Mesothelial cell of epicardium (in vitro differentiated cells): Measurements from ENCODE around the gene SPR. TPM values are rescaled to one million over a fixed set of nuclear protein-coding genes. Genes with fewer than 3 reads are reported as not detected.

Experiments
- DNase-seq, 2 experiments: peaks; one replicate each; pipeline ENCODE4 v3.0.0; 2021; ENCODE audit warnings: low spot score in 2 of 2; ENCODE audit not compliant: unreplicated experiment in 2 of 2
- H3K27ac Mint-ChIP-seq: 2 replicates; pipeline ENCODE4 v1.8.0; 2021; ENCODE audit warnings: mixed read lengths
- H3K27me3 Mint-ChIP-seq: 2 replicates; pipeline ENCODE4 v1.8.0; 2021; ENCODE audit warnings: low read depth, mixed read lengths
- H3K36me3 Mint-ChIP-seq: 2 replicates; pipeline ENCODE4 v1.8.0; 2021; ENCODE audit warnings: mixed read lengths
- H3K4me1 Mint-ChIP-seq: 2 replicates; pipeline ENCODE4 v1.8.0; 2021; ENCODE audit warnings: mixed read lengths
- H3K4me3 Mint-ChIP-seq: 2 replicates; pipeline ENCODE4 v1.8.0; 2021; ENCODE audit warnings: mild to moderate bottlenecking, moderate library complexity, mixed read lengths
- H3K9me3 Mint-ChIP-seq: 2 replicates; pipeline ENCODE4 v1.8.0; 2021; ENCODE audit warnings: mixed read lengths
- total RNA-seq: library from RNA; stranded (reverse); gene quantifications from 3 replicates; pipeline ENCODE4 v1.2.1, GENCODE V29; 2021
- TF ChIP-seq, protein P1 (sequence below): fragments of 200-600 bp; sonication (generic); IDR thresholded peaks from one replicate; pipeline ENCODE4 v1.5.0; 2021; ENCODE audit warnings: antibody characterized with exemption; ENCODE audit not compliant: unreplicated experiment

The SPR gene
- total RNA-seq, 1 donor from 2014 or later = 12.5 TPM

GRCh38 chr2:72926368-72926767 lies 39.2 kb downstream of the SPR start:
- peak in 1 of 2 experiments; percentile 20 for DNase-seq
- TF ChIP-seq, protein P1, sequence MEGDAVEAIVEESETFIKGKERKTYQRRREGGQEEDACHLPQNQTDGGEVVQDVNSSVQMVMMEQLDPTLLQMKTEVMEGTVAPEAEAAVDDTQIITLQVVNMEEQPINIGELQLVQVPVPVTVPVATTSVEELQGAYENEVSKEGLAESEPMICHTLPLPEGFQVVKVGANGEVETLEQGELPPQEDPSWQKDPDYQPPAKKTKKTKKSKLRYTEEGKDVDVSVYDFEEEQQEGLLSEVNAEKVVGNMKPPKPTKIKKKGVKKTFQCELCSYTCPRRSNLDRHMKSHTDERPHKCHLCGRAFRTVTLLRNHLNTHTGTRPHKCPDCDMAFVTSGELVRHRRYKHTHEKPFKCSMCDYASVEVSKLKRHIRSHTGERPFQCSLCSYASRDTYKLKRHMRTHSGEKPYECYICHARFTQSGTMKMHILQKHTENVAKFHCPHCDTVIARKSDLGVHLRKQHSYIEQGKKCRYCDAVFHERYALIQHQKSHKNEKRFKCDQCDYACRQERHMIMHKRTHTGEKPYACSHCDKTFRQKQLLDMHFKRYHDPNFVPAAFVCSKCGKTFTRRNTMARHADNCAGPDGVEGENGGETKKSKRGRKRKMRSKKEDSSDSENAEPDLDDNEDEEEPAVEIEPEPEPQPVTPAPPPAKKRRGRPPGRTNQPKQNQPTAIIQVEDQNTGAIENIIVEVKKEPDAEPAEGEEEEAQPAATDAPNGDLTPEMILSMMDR = no peak
- peaks cover 44% of the 10 kb centered on the region for H3K27me3 Mint-ChIP-seq

GRCh38 chr2:72926811-72927465 lies 39.7 kb downstream of the SPR start:
- TF ChIP-seq, protein P1 = no peak

More at GRCh38 chr2:72926368-72926767, 39.2 kb downstream of the SPR start:
- Mint-ChIP-seq H3K4me1 (peaks cover 3% of the 10 kb centered on the region), H3K9me3 (no peaks in the 10 kb centered on the region), H3K27ac (no peak overlapping the region), H3K4me3 (no peak overlapping the region), H3K36me3 (no peaks in the 10 kb centered on the region)

GRCh38 chr2:72927619-72928550 lies 40.7 kb downstream of the SPR start:
- DNase-seq = no peak
- Mint-ChIP-seq H3K4me1 (peaks cover 3% of the 10 kb centered on the region), H3K27me3 (peaks cover 33% of the 10 kb centered on the region), H3K9me3 (no peaks in the 10 kb centered on the region), H3K36me3 (no peaks in the 10 kb centered on the region), H3K4me3 (no peak overlapping the region), H3K27ac (no peak overlapping the region)
- TF ChIP-seq, protein P1 = no peak

More at GRCh38 chr2:72926811-72927465, 39.7 kb downstream of the SPR start:
- Mint-ChIP-seq H3K36me3 (no peaks in the 10 kb centered on the region), H3K4me3 (no peak overlapping the region), H3K27me3 (peaks cover 39% of the 10 kb centered on the region), H3K27ac (no peak overlapping the region), H3K9me3 (no peaks in the 10 kb centered on the region), H3K4me1 (peaks cover 3% of the 10 kb centered on the region)
- peak in 1 of 2 experiments; percentile 17 for DNase-seq

DNA sequence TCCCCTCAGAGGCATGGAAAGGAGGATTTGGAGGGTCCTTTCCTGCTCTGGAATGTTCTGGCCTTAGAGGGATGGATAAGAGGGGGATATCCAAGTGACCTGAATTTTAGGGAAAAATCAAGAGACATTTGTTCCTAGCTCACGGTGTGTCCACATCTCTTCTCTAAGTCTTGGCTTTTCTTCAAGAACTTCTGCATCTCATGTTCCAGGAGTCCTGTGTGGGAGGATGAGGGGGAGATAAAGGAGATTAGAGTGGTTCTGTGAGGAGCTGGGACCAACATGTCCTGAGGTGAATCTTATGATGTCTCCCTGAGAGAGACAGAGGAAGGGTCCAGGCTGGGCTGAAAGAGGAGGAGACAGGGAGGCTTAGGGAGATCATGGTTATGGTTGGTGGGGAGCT lies 41.8 kb downstream of the SPR start:
- no peak for DNase-seq
- Mint-ChIP-seq H3K36me3 (no peaks in the 10 kb centered on the region), H3K27me3 (peaks cover 26% of the 10 kb centered on the region), H3K4me1 (no peaks in the 10 kb centered on the region), H3K9me3 (no peaks in the 10 kb centered on the region), H3K4me3 (no peak overlapping the region), H3K27ac (no peak overlapping the region)
- TF ChIP-seq, protein P1 = no peak

DNA sequence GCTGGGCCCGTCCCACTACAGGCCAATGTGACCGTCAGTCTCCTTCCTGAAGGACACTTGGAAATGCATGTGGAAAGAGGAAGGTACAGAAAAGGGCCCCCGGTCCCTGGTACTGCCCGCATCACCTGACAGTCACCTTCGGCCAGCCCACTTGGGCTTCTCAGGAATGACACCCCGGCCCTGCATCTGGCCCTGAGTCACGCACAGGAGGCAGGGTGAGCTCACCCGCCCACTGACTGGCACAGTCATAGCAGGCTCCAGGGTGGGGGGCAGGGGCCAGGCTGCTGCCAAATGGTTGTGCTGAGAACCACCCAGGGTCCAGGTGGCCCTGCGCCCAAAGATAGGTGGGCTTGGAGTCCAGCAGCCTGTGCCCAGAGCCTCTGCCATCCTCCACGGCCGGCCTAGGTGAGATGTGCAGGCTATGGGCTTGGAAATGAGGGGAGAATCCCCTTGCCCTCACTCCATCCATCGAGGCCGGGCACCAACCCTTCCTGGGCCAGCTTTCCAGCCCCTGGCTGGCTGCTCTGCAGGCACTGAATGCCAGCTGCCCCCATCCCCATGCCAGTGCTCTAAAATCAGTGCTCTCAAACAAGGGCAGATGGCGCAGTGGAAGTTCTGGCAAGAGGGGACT lies 44.2 kb downstream of the SPR start:
- Mint-ChIP-seq H3K9me3 (no peaks in the 10 kb centered on the region), H3K27ac (no peak overlapping the region), H3K27me3 (peaks cover 26% of the 10 kb centered on the region), H3K36me3 (no peaks in the 10 kb centered on the region), H3K4me3 (no peak overlapping the region), H3K4me1 (no peaks in the 10 kb centered on the region)
- DNase-seq = no peak
- TF ChIP-seq, protein P1 = no peak
